ENCODE data around the gene TUBG1.

The TUBG1 gene

DNA sequence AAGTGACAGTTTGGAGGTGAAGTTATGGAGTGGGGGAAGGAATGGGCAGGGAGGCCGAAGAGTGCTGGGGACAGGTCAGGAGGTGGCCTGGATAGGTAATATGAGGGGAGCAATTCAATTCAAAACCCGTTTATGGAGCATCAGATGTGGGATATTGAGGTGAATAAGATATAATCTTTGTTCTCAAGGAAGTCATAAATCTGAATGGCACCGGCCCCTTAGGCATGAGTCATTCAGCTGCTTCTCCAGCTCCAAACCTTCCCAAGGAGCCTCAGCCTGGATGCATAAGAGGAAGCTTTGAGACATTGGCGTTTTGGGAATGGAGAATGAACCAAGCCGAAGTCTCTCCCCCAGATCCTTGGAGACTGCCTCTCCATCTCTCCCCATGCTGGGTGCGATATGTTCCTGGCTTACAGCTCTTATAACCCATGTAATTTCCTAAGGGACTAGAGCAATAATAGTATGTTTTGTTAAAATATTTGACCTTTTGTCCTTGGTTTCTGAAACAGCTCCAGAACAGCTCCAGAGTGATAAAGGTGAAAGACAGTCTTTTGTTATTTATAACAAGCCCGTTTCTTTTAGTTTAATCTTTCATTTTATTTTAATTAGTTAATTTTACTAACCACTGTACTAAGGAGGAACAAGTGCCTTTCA is 51.3 kb downstream of the TUBG1 start:
- TF ChIP-seq RAD21 (IDR thresholded peaks at IDR 0.05; ENCODE audit: low read depth) (no peak), NFIC (IDR thresholded peaks at IDR 0.05) (no peak), TCF12 (IDR thresholded peaks at IDR 0.05; ENCODE audit: low read depth) (no peak), YY1 (IDR thresholded peaks at IDR 0.05; ENCODE audit: low read depth) (no peak), EP300 (IDR thresholded peaks at IDR 0.05; ENCODE audit: borderline replicate concordance) (no peak), ZBTB7A (IDR thresholded peaks at IDR 0.05; ENCODE audit: low read depth) (no peak), EGR1 (IDR thresholded peaks at IDR 0.05) (no peak), CEBPB (IDR thresholded peaks at IDR 0.05) (no peak), CREB1 (IDR thresholded peaks at IDR 0.05; ENCODE audit: low read depth) (no peak), TEAD4 (IDR thresholded peaks at IDR 0.05) (no peak), FOXM1 (IDR thresholded peaks at IDR 0.05; ENCODE audit: borderline replicate concordance, low read depth) (no peak), TAF1 (IDR thresholded peaks at IDR 0.05; ENCODE audit: low read depth) (no peak)
- TF ChIP-seq, protein P1, sequence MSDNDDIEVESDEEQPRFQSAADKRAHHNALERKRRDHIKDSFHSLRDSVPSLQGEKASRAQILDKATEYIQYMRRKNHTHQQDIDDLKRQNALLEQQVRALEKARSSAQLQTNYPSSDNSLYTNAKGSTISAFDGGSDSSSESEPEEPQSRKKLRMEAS (IDR thresholded peaks at IDR 0.05): no peak
- TF ChIP-seq, protein P2, sequence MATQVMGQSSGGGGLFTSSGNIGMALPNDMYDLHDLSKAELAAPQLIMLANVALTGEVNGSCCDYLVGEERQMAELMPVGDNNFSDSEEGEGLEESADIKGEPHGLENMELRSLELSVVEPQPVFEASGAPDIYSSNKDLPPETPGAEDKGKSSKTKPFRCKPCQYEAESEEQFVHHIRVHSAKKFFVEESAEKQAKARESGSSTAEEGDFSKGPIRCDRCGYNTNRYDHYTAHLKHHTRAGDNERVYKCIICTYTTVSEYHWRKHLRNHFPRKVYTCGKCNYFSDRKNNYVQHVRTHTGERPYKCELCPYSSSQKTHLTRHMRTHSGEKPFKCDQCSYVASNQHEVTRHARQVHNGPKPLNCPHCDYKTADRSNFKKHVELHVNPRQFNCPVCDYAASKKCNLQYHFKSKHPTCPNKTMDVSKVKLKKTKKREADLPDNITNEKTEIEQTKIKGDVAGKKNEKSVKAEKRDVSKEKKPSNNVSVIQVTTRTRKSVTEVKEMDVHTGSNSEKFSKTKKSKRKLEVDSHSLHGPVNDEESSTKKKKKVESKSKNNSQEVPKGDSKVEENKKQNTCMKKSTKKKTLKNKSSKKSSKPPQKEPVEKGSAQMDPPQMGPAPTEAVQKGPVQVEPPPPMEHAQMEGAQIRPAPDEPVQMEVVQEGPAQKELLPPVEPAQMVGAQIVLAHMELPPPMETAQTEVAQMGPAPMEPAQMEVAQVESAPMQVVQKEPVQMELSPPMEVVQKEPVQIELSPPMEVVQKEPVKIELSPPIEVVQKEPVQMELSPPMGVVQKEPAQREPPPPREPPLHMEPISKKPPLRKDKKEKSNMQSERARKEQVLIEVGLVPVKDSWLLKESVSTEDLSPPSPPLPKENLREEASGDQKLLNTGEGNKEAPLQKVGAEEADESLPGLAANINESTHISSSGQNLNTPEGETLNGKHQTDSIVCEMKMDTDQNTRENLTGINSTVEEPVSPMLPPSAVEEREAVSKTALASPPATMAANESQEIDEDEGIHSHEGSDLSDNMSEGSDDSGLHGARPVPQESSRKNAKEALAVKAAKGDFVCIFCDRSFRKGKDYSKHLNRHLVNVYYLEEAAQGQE (IDR thresholded peaks at IDR 0.05; ENCODE audit: low read depth): no peak
- TF ChIP-seq, protein P3, sequence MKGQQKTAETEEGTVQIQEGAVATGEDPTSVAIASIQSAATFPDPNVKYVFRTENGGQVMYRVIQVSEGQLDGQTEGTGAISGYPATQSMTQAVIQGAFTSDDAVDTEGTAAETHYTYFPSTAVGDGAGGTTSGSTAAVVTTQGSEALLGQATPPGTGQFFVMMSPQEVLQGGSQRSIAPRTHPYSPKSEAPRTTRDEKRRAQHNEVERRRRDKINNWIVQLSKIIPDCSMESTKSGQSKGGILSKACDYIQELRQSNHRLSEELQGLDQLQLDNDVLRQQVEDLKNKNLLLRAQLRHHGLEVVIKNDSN (IDR thresholded peaks at IDR 0.05): no peak

All from Ishikawa (cell line).